Nephron progenitor cell (in vitro differentiated cells): ENCODE data around the gene TAF5.
"Not testable (repeated sequence)": the region's sequence is repeated elsewhere in the genome, so short reads cannot be mapped to it uniquely, and the experiment has no call there.

Source experiments
- DNase-seq: peaks from one replicate; pipeline ENCODE4 v3.0.0; 2021
- H3K27ac Mint-ChIP-seq: 2 replicates; pipeline ENCODE4 v1.8.0; 2021; ENCODE audit warnings: mild to moderate bottlenecking, moderate library complexity, mixed read lengths
- H3K27me3 Mint-ChIP-seq: 2 replicates; pipeline ENCODE4 v1.8.0; 2021; ENCODE audit warnings: mild to moderate bottlenecking, low read depth, mixed read lengths; ENCODE audit not compliant: poor library complexity
- H3K36me3 Mint-ChIP-seq: 2 replicates; pipeline ENCODE4 v1.8.0; 2021; ENCODE audit warnings: low read depth, mixed read lengths
- H3K4me1 Mint-ChIP-seq: 2 replicates; pipeline ENCODE4 v1.8.0; 2021; ENCODE audit warnings: mixed read lengths
- H3K4me3 Mint-ChIP-seq: 2 replicates; pipeline ENCODE4 v1.8.0; 2021; ENCODE audit warnings: mild to moderate bottlenecking, moderate library complexity, mixed read lengths
- H3K9me3 Mint-ChIP-seq: 2 replicates; pipeline ENCODE4 v1.8.0; 2021; ENCODE audit warnings: mild to moderate bottlenecking, moderate library complexity, mixed read lengths
- TF ChIP-seq, protein P1 (sequence below): fragments of 200-600 bp; sonication (generic); IDR thresholded peaks from 2 replicates; pipeline ENCODE4 v1.5.0; 2021; ENCODE audit warnings: antibody characterized with exemption

TAF5 gene

DNA sequence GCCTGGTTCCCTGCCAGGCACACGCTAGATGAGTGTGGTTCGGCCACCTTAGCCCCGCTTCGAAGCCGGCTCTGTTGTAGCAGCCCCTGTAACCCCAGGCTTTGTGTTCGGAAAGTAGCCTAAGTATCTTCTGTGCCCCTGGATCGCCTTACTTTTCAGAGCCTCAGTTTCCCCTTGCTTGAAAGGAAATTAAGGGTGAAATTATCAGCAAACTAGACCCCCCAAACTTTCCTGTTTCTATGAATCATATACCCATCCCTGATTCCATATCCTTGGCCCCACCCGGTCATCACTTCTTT lies 29.0 kb downstream of the TAF5 start:
- Mint-ChIP-seq H3K27ac (peak overlapping the region; percentile 99), H3K36me3 (peaks cover 52% of the 10 kb centered on the region), H3K9me3 (no peaks in the 10 kb centered on the region), H3K4me1 (peaks cover 57% of the 10 kb centered on the region), H3K4me3 (peak overlapping the region; percentile 100), H3K27me3 (peaks cover 2% of the 10 kb centered on the region)
- TF ChIP-seq, protein P1, sequence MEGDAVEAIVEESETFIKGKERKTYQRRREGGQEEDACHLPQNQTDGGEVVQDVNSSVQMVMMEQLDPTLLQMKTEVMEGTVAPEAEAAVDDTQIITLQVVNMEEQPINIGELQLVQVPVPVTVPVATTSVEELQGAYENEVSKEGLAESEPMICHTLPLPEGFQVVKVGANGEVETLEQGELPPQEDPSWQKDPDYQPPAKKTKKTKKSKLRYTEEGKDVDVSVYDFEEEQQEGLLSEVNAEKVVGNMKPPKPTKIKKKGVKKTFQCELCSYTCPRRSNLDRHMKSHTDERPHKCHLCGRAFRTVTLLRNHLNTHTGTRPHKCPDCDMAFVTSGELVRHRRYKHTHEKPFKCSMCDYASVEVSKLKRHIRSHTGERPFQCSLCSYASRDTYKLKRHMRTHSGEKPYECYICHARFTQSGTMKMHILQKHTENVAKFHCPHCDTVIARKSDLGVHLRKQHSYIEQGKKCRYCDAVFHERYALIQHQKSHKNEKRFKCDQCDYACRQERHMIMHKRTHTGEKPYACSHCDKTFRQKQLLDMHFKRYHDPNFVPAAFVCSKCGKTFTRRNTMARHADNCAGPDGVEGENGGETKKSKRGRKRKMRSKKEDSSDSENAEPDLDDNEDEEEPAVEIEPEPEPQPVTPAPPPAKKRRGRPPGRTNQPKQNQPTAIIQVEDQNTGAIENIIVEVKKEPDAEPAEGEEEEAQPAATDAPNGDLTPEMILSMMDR, result no peak
- no peak for DNase-seq

- H3K4me3 Mint-ChIP-seq, result peak overlapping the region; percentile 100
- H3K9me3 Mint-ChIP-seq, result no peaks in the 10 kb centered on the region
- H3K4me1 Mint-ChIP-seq, result peaks cover 57% of the 10 kb centered on the region
- H3K36me3 Mint-ChIP-seq, result peaks cover 53% of the 10 kb centered on the region
- H3K27me3 Mint-ChIP-seq, result peaks cover 2% of the 10 kb centered on the region
- peak overlapping the region; percentile 99 for H3K27ac Mint-ChIP-seq
- peak; percentile 9 for DNase-seq
- TF ChIP-seq, protein P1, result no peak
Observed at GRCh38 chr10:103397191-103397825, 29.5 kb downstream of the TAF5 start.

GRCh38 chr10:103413564-103413963 lies 45.8 kb downstream of the TAF5 start:
- no peak overlapping the region for H3K27ac Mint-ChIP-seq
- no peak overlapping the region for H3K4me3 Mint-ChIP-seq
- H3K9me3 Mint-ChIP-seq, result no peaks in the 10 kb centered on the region
- H3K27me3 Mint-ChIP-seq, result no peaks in the 10 kb centered on the region
- DNase-seq, result no peak
- H3K36me3 Mint-ChIP-seq, result peaks cover 74% of the 10 kb centered on the region
- no peaks in the 10 kb centered on the region for H3K4me1 Mint-ChIP-seq
- TF ChIP-seq, protein P1, result no peak

DNA sequence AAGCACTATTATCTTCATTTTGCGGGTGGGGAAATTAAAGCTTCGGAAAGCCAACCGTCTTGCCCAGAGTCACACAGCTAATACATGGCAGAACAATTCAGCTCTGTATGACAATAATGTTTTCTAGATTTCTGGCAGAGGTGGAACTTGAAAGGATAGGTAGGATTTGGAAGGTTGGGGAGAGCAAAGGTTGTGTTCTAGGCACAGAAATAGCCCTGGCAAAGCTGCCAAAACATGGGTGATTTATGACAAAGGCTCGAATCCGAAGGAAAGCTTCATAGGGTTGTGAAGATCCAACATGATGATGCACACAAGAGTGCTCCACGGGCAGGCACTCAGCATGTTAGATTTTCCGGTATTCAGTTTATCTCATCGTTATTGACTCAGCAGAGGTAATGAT lies 47.8 kb downstream of the TAF5 start:
- no peak for DNase-seq
- Mint-ChIP-seq H3K9me3 (no peaks in the 10 kb centered on the region), H3K27ac (no peak overlapping the region), H3K4me1 (no peaks in the 10 kb centered on the region), H3K4me3 (no peak overlapping the region), H3K27me3 (no peaks in the 10 kb centered on the region), H3K36me3 (peaks cover 72% of the 10 kb centered on the region)
- TF ChIP-seq, protein P1, result no peak

DNA sequence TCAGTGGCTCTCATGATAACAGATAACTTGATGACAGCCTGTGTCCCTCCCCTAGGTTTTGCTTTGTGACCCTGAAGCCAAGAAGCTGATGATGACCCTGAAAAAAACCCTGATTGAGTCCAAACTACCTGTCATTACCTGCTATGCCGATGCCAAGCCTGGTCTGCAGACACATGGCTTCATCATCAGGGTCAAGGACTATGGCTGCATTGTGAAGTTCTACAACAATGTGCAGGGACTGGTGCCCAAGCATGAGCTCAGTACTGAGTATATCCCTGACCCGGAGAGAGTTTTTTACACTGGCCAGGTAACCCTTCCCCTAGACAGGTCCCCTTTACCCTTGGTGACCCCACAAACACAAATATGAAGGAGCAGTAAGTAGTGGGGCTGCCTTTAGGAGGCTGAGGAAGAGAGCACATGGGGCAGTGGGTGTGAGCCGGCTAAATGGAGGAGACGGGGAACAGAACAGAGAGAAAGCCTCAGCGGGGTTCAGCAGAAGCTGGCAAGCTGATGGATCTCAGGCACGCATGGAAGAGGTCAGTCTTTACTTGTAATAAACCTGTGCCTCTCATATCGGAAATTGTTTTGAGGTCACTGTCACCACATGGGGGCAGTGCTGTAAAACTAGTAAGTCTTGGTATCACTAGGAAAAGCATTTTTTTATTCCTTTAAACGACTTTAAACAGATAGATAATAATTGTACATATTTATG lies 48.8 kb downstream of the TAF5 start:
- Mint-ChIP-seq H3K27me3 (no peaks in the 10 kb centered on the region), H3K4me1 (no peaks in the 10 kb centered on the region), H3K9me3 (no peaks in the 10 kb centered on the region), H3K36me3 (peaks cover 79% of the 10 kb centered on the region), H3K4me3 (no peak overlapping the region), H3K27ac (no peak overlapping the region)
- DNase-seq, result peak; percentile 51
- TF ChIP-seq, protein P1, result peak; percentile 56

- not testable (repeated sequence) for H3K4me1 Mint-ChIP-seq
- H3K36me3 Mint-ChIP-seq, result peaks cover 79% of the 10 kb centered on the region
Observed at GRCh38 chr10:103417148-103417469, 49.3 kb downstream of the TAF5 start.

More at GRCh38 chr10:103417148-103417469, 49.3 kb downstream of the TAF5 start:
- not testable (repeated sequence) for H3K27ac Mint-ChIP-seq, H3K27me3 Mint-ChIP-seq, DNase-seq, H3K9me3 Mint-ChIP-seq, H3K4me3 Mint-ChIP-seq
